GM12891 (cell line): ENCODE measurements around the gene CPEB4.

Experiments
- PAX5 ChIP-seq: IDR thresholded peaks from 2 replicates; pipeline ENCODE4 v1.6.1; 2011; ENCODE audit warnings: low read length, moderate library complexity, mild to moderate bottlenecking; ENCODE audit not compliant: insufficient read depth, severe bottlenecking
- POLR2A ChIP-seq: IDR thresholded peaks from 2 replicates; pipeline ENCODE4 v1.6.1; 2011; ENCODE audit warnings: low read depth, low read length, control low read depth
- POLR2AphosphoS5 ChIP-seq: IDR thresholded peaks from 2 replicates; pipeline ENCODE4 v1.6.1; 2011; ENCODE audit warnings: low read depth, low read length, control low read depth
- POU2F2 ChIP-seq: IDR thresholded peaks from 2 replicates; pipeline ENCODE4 v1.6.1; 2011; ENCODE audit warnings: low read depth, mild to moderate bottlenecking, control low read depth, low read length, moderate library complexity
- SPI1 ChIP-seq: IDR thresholded peaks from 2 replicates; pipeline ENCODE4 v1.6.1; 2011; ENCODE audit warnings: low read depth, low read length, control low read depth
- TAF1 ChIP-seq: IDR thresholded peaks from 2 replicates; pipeline ENCODE4 v1.6.1; 2011; ENCODE audit warnings: low read depth, low read length, control low read depth

DNA sequence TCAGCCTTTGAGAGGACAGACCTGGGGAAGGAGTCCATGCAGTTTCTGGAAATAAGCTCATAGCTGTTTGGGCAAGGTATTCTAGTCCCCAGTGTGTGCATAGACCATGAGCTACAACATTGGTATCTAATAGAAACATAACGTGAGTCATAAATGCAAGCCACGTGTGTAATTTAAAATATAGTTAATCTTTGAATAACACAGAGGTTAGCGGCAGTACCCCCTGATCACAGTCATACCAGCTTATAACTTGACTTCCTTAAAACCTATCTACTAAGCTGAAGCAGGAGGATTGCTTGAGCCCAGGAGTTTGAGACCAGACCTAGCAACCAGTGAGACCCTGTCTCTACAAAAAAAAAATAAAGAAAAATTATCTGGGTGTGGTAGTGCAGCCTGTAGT lies 46.4 kb upstream of the CPEB4 start:
- no peak for TF ChIP-seq POLR2AphosphoS5
- TF ChIP-seq POLR2A = no peak
- no peak for TF ChIP-seq PAX5
- no peak for TF ChIP-seq TAF1
- no peak for TF ChIP-seq POU2F2
- TF ChIP-seq SPI1 = no peak
